GM23338 (cell line): ENCODE data around the gene ELAVL3. TPM values are rescaled to one million over a fixed set of nuclear protein-coding genes. Genes with fewer than 3 reads are reported as not detected.

Experiments
- ATAC-seq: fragments of 200-7000 bp; cut with Tn5 transposase; 3 replicates; pipeline ENCODE4 v1.9.1; 2020
- DNase-seq: peaks from one replicate; pipeline ENCODE4 v3.0.0-alpha.2; 2015; ENCODE audit warnings: low spot score
- H2AFZ ChIP-seq: fragments of 200-600 bp; sonication (generic); 2 replicates; pipeline ENCODE4 v1.8.0; 2016; ENCODE audit warnings: antibody characterized with exemption, mild to moderate bottlenecking, moderate library complexity
- H3F3A ChIP-seq: fragments of 200-600 bp; sonication (generic); replicated peaks from 2 replicates; pipeline ENCODE4 v1.8.0; 2017; ENCODE audit warnings: antibody characterized with exemption, mixed run types, low read depth
- H3K27ac ChIP-seq: fragments of 200-600 bp; sonication (generic); 2 replicates; pipeline ENCODE4 v1.6.1; 2016; ENCODE audit warnings: low read depth
- H3K27me3 ChIP-seq: fragments of 200-600 bp; sonication (generic); 2 replicates; pipeline ENCODE4 v1.8.0; 2016; ENCODE audit warnings: mild to moderate bottlenecking, mixed run types, moderate library complexity; ENCODE audit not compliant: insufficient read depth
- H3K36me3 ChIP-seq: fragments of 200-600 bp; sonication (generic); 2 replicates; pipeline ENCODE4 v1.8.0; 2016; ENCODE audit warnings: mild to moderate bottlenecking; ENCODE audit not compliant: insufficient read depth
- H3K4me1 ChIP-seq: fragments of 200-600 bp; sonication (generic); 2 replicates; pipeline ENCODE4 v1.8.0; 2016; ENCODE audit warnings: mild to moderate bottlenecking, moderate library complexity; ENCODE audit not compliant: insufficient read depth
- H3K4me2 ChIP-seq: fragments of 200-600 bp; sonication (generic); 2 replicates; pipeline ENCODE4 v1.7.1; 2017; ENCODE audit warnings: mixed run types
- H3K4me3 ChIP-seq: fragments of 200-600 bp; sonication (generic); 2 replicates; pipeline ENCODE4 v1.6.1; 2016; ENCODE audit warnings: mixed run types
- H3K79me2 ChIP-seq: fragments of 200-600 bp; sonication (generic); replicated peaks from 2 replicates; pipeline ENCODE4 v1.8.0; 2017; ENCODE audit warnings: mild to moderate bottlenecking; ENCODE audit not compliant: insufficient read depth
- H3K9me2 ChIP-seq: fragments of 200-600 bp; sonication (generic); 2 replicates; pipeline ENCODE4 v1.8.0; 2017; ENCODE audit not compliant: insufficient read depth
- H4K20me1 ChIP-seq: fragments of 200-600 bp; sonication (generic); replicated peaks from 2 replicates; pipeline ENCODE4 v1.8.0; 2017; ENCODE audit warnings: mild to moderate bottlenecking; ENCODE audit not compliant: insufficient read depth
- H3K27ac Mint-ChIP-seq: 2 replicates; pipeline ENCODE4 v1.8.0; 2020; ENCODE audit warnings: inconsistent platforms, mild to moderate bottlenecking, moderate library complexity, mixed read lengths
- H3K27me3 Mint-ChIP-seq: 3 replicates; pipeline ENCODE4 v1.8.0; 2022; ENCODE audit warnings: low read depth, mild to moderate bottlenecking, moderate library complexity, mixed read lengths, inconsistent platforms; ENCODE audit not compliant: insufficient read depth, poor library complexity
- H3K36me3 Mint-ChIP-seq: 3 replicates; pipeline ENCODE4 v1.8.0; 2021; ENCODE audit warnings: low read depth, mild to moderate bottlenecking, inconsistent platforms, moderate library complexity, mixed read lengths
- H3K4me1 Mint-ChIP-seq: 3 replicates; pipeline ENCODE4 v1.8.0; 2020; ENCODE audit warnings: mild to moderate bottlenecking, inconsistent platforms, mixed read lengths
- H3K4me3 Mint-ChIP-seq: 3 replicates; pipeline ENCODE4 v1.8.0; 2021; ENCODE audit warnings: moderate library complexity, mild to moderate bottlenecking, inconsistent platforms, mixed read lengths
- H3K9me3 Mint-ChIP-seq: 3 replicates; pipeline ENCODE4 v1.8.0; 2020; ENCODE audit warnings: moderate library complexity, mild to moderate bottlenecking, inconsistent platforms, mixed read lengths
- CREB1 ChIP-seq: fragments of 250-450 bp; sonication (Bioruptor Pico); IDR thresholded peaks from 2 replicates; pipeline ENCODE4 v1.5.0; 2020; ENCODE audit warnings: low read depth, mild to moderate bottlenecking, moderate library complexity
- EZH2 ChIP-seq: fragments of 200-600 bp; sonication (generic); IDR thresholded peaks from one replicate; pipeline ENCODE4 v1.8.0; 2017; ENCODE audit warnings: antibody characterized with exemption, mild to moderate bottlenecking, low read depth; ENCODE audit not compliant: unreplicated experiment
- ZNF114 ChIP-seq: fragments of 250-450 bp; sonication (Bioruptor Pico); IDR thresholded peaks from 2 replicates; pipeline ENCODE4 v1.5.0; 2020; ENCODE audit warnings: mild to moderate bottlenecking, moderate library complexity
- polyA plus RNA-seq: library from polyadenylated mRNA; unstranded; fragments of >200 nt; fragmentation: Nextera tagmentation; extraction: Ambion mirVana; gene quantifications from 2 replicates; pipeline ENCODE4 v1.2.1, GENCODE V29; 2016
- total RNA-seq: library from RNA; depleted of rRNA; stranded (reverse); fragments of >200 nt; shearing (Covaris generic); gene quantifications from 2 replicates; pipeline ENCODE4 v1.2.3, GENCODE V29; 2014
- TF ChIP-seq, protein P1 (sequence below): fragments of 250-450 bp; sonication (Bioruptor Pico); IDR thresholded peaks from 2 replicates; pipeline ENCODE4 v1.5.0; 2020; ENCODE audit warnings: mild to moderate bottlenecking, moderate library complexity
- TF ChIP-seq, protein P2 (sequence below): IDR thresholded peaks from one replicate; pipeline ENCODE4 v1.6.1; 2018; ENCODE audit warnings: antibody characterized with exemption; ENCODE audit not compliant: unreplicated experiment

ELAVL3 gene
- total and polyA plus RNA-seq, 2 experiments from 2014 or later: 0.45 to 1.2 TPM

DNA sequence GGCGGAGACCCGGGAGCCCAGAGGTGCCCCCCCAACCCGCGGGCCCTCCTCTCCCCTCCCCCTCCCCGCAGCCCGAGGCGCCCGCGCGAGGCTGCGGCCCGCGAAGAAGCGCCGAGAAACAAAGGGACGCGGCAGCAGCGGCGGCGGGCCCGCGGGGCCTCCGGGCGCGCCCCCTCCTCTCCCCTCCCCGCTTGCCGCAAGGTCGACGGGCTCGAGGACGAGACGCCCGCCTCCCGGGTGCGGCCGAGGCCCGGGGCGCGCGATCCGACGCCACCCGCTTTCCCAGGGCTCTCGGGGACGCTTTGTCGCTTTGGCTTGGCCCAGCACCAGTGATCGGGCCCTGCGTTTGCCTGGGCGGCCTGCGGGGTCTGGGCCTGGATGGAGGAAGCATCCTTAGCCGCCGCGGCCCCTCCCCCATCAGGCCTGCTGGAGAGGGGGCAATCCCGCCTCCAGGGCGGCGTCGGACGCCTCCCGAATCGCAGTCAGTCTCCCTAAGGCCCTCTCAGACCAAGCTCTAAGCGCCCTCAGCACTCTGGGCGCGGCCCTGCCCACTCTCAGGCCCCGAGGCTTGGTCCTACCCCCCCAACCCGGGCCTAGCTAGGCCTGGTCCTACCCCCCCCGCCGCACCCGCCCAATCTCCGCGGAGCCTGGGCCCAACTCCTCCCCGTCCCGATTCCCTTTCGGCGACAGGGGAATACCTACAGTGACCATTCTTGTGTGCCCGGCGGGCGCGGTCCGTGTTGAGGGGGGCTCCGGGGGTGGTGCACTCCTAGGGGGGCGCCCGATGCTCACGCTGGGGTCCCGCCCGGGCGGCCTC, 740 bp downstream of the ELAVL3 start:
- H3K4me3 Mint-ChIP-seq: no peak overlapping the region
- Histone ChIP-seq H3K36me3 (no peaks in the 10 kb centered on the region), H3K4me3 (peak overlapping the region; percentile 61), H3K27ac (no peak overlapping the region), H3K4me1 (peaks cover 8% of the 10 kb centered on the region), H3K27me3 (peaks cover 34% of the 10 kb centered on the region), H3F3A (peaks cover 16% of the 10 kb centered on the region), H4K20me1 (no peaks in the 10 kb centered on the region), H3K9me2 (no peaks in the 10 kb centered on the region), H2AFZ (no peak overlapping the region), H3K4me2 (peak overlapping the region; percentile 77), H3K79me2 (no peaks in the 10 kb centered on the region)
- H3K36me3 Mint-ChIP-seq: no peaks in the 10 kb centered on the region; the same call in 2 of the 3 replicates
- peak; percentile 46 for DNase-seq
- no peak for ATAC-seq
- H3K27ac Mint-ChIP-seq: no peak overlapping the region
- H3K27me3 Mint-ChIP-seq: peaks cover 51% of the 10 kb centered on the region
- no peak for TF ChIP-seq ZNF114
- TF ChIP-seq, protein P1, sequence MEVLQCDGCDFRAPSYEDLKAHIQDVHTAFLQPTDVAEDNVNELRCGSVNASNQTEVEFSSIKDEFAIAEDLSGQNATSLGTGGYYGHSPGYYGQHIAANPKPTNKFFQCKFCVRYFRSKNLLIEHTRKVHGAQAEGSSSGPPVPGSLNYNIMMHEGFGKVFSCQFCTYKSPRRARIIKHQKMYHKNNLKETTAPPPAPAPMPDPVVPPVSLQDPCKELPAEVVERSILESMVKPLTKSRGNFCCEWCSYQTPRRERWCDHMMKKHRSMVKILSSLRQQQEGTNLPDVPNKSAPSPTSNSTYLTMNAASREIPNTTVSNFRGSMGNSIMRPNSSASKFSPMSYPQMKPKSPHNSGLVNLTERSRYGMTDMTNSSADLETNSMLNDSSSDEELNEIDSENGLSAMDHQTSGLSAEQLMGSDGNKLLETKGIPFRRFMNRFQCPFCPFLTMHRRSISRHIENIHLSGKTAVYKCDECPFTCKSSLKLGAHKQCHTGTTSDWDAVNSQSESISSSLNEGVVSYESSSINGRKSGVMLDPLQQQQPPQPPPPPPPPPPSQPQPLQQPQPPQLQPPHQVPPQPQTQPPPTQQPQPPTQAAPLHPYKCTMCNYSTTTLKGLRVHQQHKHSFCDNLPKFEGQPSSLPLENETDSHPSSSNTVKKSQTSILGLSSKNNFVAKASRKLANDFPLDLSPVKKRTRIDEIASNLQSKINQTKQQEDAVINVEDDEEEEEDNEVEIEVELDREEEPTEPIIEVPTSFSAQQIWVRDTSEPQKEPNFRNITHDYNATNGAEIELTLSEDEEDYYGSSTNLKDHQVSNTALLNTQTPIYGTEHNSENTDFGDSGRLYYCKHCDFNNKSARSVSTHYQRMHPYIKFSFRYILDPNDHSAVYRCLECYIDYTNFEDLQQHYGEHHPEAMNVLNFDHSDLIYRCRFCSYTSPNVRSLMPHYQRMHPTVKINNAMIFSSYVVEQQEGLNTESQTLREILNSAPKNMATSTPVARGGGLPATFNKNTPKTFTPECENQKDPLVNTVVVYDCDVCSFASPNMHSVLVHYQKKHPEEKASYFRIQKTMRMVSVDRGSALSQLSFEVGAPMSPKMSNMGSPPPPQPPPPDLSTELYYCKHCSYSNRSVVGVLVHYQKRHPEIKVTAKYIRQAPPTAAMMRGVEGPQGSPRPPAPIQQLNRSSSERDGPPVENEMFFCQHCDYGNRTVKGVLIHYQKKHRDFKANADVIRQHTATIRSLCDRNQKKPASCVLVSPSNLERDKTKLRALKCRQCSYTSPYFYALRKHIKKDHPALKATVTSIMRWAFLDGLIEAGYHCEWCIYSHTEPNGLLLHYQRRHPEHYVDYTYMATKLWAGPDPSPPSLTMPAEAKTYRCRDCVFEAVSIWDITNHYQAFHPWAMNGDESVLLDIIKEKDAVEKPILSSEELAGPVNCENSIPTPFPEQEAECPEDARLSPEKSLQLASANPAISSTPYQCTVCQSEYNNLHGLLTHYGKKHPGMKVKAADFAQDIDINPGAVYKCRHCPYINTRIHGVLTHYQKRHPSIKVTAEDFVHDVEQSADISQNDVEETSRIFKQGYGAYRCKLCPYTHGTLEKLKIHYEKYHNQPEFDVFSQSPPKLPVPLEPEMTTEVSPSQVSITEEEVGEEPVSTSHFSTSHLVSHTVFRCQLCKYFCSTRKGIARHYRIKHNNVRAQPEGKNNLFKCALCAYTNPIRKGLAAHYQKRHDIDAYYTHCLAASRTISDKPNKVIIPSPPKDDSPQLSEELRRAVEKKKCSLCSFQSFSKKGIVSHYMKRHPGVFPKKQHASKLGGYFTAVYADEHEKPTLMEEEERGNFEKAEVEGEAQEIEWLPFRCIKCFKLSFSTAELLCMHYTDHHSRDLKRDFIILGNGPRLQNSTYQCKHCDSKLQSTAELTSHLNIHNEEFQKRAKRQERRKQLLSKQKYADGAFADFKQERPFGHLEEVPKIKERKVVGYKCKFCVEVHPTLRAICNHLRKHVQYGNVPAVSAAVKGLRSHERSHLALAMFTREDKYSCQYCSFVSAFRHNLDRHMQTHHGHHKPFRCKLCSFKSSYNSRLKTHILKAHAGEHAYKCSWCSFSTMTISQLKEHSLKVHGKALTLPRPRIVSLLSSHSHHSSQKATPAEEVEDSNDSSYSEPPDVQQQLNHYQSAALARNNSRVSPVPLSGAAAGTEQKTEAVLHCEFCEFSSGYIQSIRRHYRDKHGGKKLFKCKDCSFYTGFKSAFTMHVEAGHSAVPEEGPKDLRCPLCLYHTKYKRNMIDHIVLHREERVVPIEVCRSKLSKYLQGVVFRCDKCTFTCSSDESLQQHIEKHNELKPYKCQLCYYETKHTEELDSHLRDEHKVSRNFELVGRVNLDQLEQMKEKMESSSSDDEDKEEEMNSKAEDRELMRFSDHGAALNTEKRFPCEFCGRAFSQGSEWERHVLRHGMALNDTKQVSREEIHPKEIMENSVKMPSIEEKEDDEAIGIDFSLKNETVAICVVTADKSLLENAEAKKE: no peak
- TF ChIP-seq, protein P2, sequence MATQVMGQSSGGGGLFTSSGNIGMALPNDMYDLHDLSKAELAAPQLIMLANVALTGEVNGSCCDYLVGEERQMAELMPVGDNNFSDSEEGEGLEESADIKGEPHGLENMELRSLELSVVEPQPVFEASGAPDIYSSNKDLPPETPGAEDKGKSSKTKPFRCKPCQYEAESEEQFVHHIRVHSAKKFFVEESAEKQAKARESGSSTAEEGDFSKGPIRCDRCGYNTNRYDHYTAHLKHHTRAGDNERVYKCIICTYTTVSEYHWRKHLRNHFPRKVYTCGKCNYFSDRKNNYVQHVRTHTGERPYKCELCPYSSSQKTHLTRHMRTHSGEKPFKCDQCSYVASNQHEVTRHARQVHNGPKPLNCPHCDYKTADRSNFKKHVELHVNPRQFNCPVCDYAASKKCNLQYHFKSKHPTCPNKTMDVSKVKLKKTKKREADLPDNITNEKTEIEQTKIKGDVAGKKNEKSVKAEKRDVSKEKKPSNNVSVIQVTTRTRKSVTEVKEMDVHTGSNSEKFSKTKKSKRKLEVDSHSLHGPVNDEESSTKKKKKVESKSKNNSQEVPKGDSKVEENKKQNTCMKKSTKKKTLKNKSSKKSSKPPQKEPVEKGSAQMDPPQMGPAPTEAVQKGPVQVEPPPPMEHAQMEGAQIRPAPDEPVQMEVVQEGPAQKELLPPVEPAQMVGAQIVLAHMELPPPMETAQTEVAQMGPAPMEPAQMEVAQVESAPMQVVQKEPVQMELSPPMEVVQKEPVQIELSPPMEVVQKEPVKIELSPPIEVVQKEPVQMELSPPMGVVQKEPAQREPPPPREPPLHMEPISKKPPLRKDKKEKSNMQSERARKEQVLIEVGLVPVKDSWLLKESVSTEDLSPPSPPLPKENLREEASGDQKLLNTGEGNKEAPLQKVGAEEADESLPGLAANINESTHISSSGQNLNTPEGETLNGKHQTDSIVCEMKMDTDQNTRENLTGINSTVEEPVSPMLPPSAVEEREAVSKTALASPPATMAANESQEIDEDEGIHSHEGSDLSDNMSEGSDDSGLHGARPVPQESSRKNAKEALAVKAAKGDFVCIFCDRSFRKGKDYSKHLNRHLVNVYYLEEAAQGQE: no peak
- no peak for TF ChIP-seq EZH2
- TF ChIP-seq CREB1 (CRISPR knock-in tag): no peak
- peaks cover 6% of the 10 kb centered on the region for H3K4me1 Mint-ChIP-seq
- H3K9me3 Mint-ChIP-seq: peaks cover 7% of the 10 kb centered on the region; the same call in 2 of the 3 replicates
